ENCODE results near the gene PALM2AKAP2. TPM values are rescaled to one million over a fixed set of nuclear protein-coding genes. Genes with fewer than 3 reads are reported as not detected.

Gene PALM2AKAP2
- total RNA-seq, 2 donors from 2014 or later = 0.49 to 1.1 TPM

- no peaks in the 10 kb centered on the region for H3K9me3 ChIP-seq (ENCODE audit: control insufficient read depth, low read length)
- Mint-ChIP-seq H3K9me3 (no peaks in the 10 kb centered on the region), H3K27ac (no peak overlapping the region), H3K36me3 (ENCODE audit: low read depth) (no peaks in the 10 kb centered on the region), H3K4me1 (no peaks in the 10 kb centered on the region), H3K27me3 (ENCODE audit: insufficient read depth) (peaks cover 2% of the 10 kb centered on the region), H3K4me3 (no peak overlapping the region)
- no peaks in the 10 kb centered on the region for H3K4me1 ChIP-seq (ENCODE audit: control insufficient read depth, insufficient read depth, low read length)
- no peaks in the 10 kb centered on the region for H3K27me3 ChIP-seq (ENCODE audit: control insufficient read depth, insufficient read depth, low read length, poor library complexity, severe bottlenecking)
- no peak for DNase-seq
- TF ChIP-seq CTCF (conservative IDR thresholded peaks at IDR 0.05) = no peak
- no peak overlapping the region for H3K27ac ChIP-seq (ENCODE audit: low read depth, low read length)
- WGBS, 2 experiments (ENCODE audit: insufficient coverage in 1 of 2, insufficient read length in 1 of 2) = 97% methylated on average over 5 of the region's 5 CpGs; no CpG with 5 or more reads in 1 of the 2 experiments
- H3K4me3 ChIP-seq (ENCODE audit: low read length) = no peak overlapping the region
- no peaks in the 10 kb centered on the region for H3K36me3 ChIP-seq (ENCODE audit: control insufficient read depth, insufficient read depth, low read length)
- no peak overlapping the region for H3K9ac ChIP-seq (ENCODE audit: extremely low read depth, low read length, poor library complexity, severe bottlenecking)
These were observed 17.5 kb downstream of the PALM2AKAP2 start for GRCh38 chr9:109797509-109797908.

- Mint-ChIP-seq H3K4me3 (no peak overlapping the region), H3K36me3 (ENCODE audit: low read depth) (no peaks in the 10 kb centered on the region), H3K27me3 (ENCODE audit: insufficient read depth) (peaks cover 2% of the 10 kb centered on the region), H3K4me1 (no peaks in the 10 kb centered on the region), H3K27ac (no peak overlapping the region), H3K9me3 (no peaks in the 10 kb centered on the region)
- DNase-seq = no peak
- no peak for TF ChIP-seq CTCF (conservative IDR thresholded peaks at IDR 0.05)
- Histone ChIP-seq H3K4me3 (ENCODE audit: low read length) (no peak overlapping the region), H3K27ac (ENCODE audit: low read depth, low read length) (no peak overlapping the region), H3K36me3 (ENCODE audit: control insufficient read depth, insufficient read depth, low read length) (no peaks in the 10 kb centered on the region), H3K4me1 (ENCODE audit: control insufficient read depth, insufficient read depth, low read length) (no peaks in the 10 kb centered on the region), H3K27me3 (ENCODE audit: control insufficient read depth, insufficient read depth, low read length, poor library complexity, severe bottlenecking) (no peaks in the 10 kb centered on the region), H3K9me3 (ENCODE audit: control insufficient read depth, low read length) (no peaks in the 10 kb centered on the region), H3K9ac (ENCODE audit: extremely low read depth, low read length, poor library complexity, severe bottlenecking) (no peak overlapping the region)
- WGBS, 2 experiments (ENCODE audit: insufficient coverage in 1 of 2, insufficient read length in 1 of 2) = 60 to 97% methylated on average over 1 to 3 of the region's 3 CpGs
These were observed 19.1 kb downstream of the PALM2AKAP2 start for GRCh38 chr9:109799141-109799540.

GRCh38 chr9:109799792-109800191 is 19.8 kb downstream of the PALM2AKAP2 start:
- no peaks in the 10 kb centered on the region for H3K4me1 Mint-ChIP-seq
- H3K9me3 ChIP-seq (ENCODE audit: control insufficient read depth, low read length) = no peaks in the 10 kb centered on the region
- H3K27ac Mint-ChIP-seq = no peak overlapping the region
- no peak overlapping the region for H3K4me3 Mint-ChIP-seq
- H3K36me3 ChIP-seq (ENCODE audit: control insufficient read depth, insufficient read depth, low read length) = no peaks in the 10 kb centered on the region
- WGBS, 2 experiments (ENCODE audit: insufficient coverage in 1 of 2, insufficient read length in 1 of 2) = 77% methylated on average over 2 of the region's 2 CpGs; no CpG with 5 or more reads in 1 of the 2 experiments
- no peak for TF ChIP-seq CTCF (conservative IDR thresholded peaks at IDR 0.05)
- no peak overlapping the region for H3K4me3 ChIP-seq (ENCODE audit: low read length)
- H3K27ac ChIP-seq (ENCODE audit: low read depth, low read length) = no peak overlapping the region
- no peaks in the 10 kb centered on the region for H3K4me1 ChIP-seq (ENCODE audit: control insufficient read depth, insufficient read depth, low read length)
- DNase-seq = no peak
- no peaks in the 10 kb centered on the region for H3K27me3 ChIP-seq (ENCODE audit: control insufficient read depth, insufficient read depth, low read length, poor library complexity, severe bottlenecking)
- no peak overlapping the region for H3K9ac ChIP-seq (ENCODE audit: extremely low read depth, low read length, poor library complexity, severe bottlenecking)
- no peaks in the 10 kb centered on the region for H3K9me3 Mint-ChIP-seq
- no peaks in the 10 kb centered on the region for H3K36me3 Mint-ChIP-seq (ENCODE audit: low read depth)
- H3K27me3 Mint-ChIP-seq (ENCODE audit: insufficient read depth) = peaks cover 2% of the 10 kb centered on the region

Measured in endodermal cell (in vitro differentiated cells).